HFFc6 (cell line): ENCODE data around the gene SMYD2. TPM values are rescaled to one million over a fixed set of nuclear protein-coding genes. Genes with fewer than 3 reads are reported as not detected.
A peak's percentile ranks its signal among the peaks of the same experiment; 100 is the strongest.

Experiments
- DNase-seq: peaks from one replicate; pipeline ENCODE4 v3.0.0-alpha.2; 2018
- H3K27ac Mint-ChIP-seq: 2 replicates; pipeline ENCODE4 v1.8.0; 2020; ENCODE audit warnings: mild to moderate bottlenecking, mixed read lengths
- H3K27me3 Mint-ChIP-seq: 2 replicates; pipeline ENCODE4 v1.8.0; 2021; ENCODE audit warnings: mild to moderate bottlenecking, moderate library complexity, mixed read lengths; ENCODE audit not compliant: insufficient read depth
- H3K36me3 Mint-ChIP-seq: 2 replicates; pipeline ENCODE4 v1.8.0; 2021; ENCODE audit warnings: low read depth, mixed read lengths
- H3K4me1 Mint-ChIP-seq: 2 replicates; pipeline ENCODE4 v1.8.0; 2020; ENCODE audit warnings: low read depth, mixed read lengths
- H3K4me3 Mint-ChIP-seq: 2 replicates; pipeline ENCODE4 v1.8.0; 2020; ENCODE audit warnings: mild to moderate bottlenecking, moderate library complexity, mixed read lengths
- H3K9me3 Mint-ChIP-seq: 2 replicates; pipeline ENCODE4 v1.8.0; 2020; ENCODE audit warnings: mild to moderate bottlenecking, mixed read lengths
- total RNA-seq, 6 experiments: library from RNA; stranded (reverse); fragmentation: NEBNext Ultra II Directional; extraction: Animal tissue kit (Norgen Biotek cat#: 25700); gene quantifications; 2 replicates in 1 of 6; 3 replicates in 5 of 6; pipeline ENCODE4 v1.2.3, GENCODE V29; 2021
- TF ChIP-seq, protein P1 (sequence below): fragments of 200-600 bp; sonication (generic); IDR thresholded peaks from 2 replicates; pipeline ENCODE4 v1.5.0; 2021; ENCODE audit warnings: antibody characterized with exemption, mild to moderate bottlenecking

Gene SMYD2
- total RNA-seq, 6 experiments from 2014 or later = 27.3 to 32.3 (median 29.5) TPM

DNA sequence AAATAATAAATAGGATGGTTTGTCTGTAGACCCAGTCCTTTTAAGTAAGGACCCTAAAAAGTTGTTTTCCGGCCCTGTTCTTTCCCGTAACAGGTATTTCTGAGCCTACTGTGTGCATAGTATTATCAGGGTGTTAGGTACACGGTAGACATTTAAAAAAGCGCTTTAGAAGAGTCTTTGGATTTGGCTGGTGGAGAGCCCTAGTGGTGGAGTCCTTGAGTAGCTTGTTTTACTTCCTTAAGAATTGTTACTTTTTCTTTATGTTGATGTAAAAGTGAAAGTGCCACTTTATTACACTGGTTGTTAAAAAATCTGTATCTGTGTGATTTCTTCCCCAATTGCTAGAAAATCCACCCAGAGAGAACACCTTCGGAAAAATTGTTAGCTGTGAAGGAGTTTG is 36.8 kb downstream of the SMYD2 start:
- no peak overlapping the region for H3K4me3 Mint-ChIP-seq
- TF ChIP-seq, protein P1, sequence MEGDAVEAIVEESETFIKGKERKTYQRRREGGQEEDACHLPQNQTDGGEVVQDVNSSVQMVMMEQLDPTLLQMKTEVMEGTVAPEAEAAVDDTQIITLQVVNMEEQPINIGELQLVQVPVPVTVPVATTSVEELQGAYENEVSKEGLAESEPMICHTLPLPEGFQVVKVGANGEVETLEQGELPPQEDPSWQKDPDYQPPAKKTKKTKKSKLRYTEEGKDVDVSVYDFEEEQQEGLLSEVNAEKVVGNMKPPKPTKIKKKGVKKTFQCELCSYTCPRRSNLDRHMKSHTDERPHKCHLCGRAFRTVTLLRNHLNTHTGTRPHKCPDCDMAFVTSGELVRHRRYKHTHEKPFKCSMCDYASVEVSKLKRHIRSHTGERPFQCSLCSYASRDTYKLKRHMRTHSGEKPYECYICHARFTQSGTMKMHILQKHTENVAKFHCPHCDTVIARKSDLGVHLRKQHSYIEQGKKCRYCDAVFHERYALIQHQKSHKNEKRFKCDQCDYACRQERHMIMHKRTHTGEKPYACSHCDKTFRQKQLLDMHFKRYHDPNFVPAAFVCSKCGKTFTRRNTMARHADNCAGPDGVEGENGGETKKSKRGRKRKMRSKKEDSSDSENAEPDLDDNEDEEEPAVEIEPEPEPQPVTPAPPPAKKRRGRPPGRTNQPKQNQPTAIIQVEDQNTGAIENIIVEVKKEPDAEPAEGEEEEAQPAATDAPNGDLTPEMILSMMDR = peak; percentile 48
- H3K27ac Mint-ChIP-seq = no peak overlapping the region
- DNase-seq = no peak
- no peaks in the 10 kb centered on the region for H3K27me3 Mint-ChIP-seq
- H3K4me1 Mint-ChIP-seq = peaks cover 36% of the 10 kb centered on the region
- peaks cover 16% of the 10 kb centered on the region for H3K36me3 Mint-ChIP-seq
- no peaks in the 10 kb centered on the region for H3K9me3 Mint-ChIP-seq

DNA sequence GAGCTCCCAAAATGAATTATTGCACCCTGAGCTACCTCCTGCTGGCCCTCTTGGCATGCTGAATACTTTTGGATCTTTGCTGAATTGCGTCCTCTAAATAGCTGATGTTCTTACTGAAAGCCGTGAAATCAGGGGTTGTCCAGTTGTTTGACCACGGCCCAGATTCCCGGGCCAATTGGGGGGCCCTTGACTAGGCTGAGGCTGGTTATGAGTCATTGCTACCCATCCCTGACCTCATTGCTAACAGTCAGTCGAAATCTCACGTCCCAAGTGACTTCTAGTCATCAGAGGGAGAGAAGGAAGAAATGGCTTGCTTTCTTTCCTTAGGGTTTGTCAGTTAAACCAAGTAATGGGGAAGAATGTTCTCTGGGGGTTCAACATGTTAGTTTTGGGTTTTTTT is 37.4 kb downstream of the SMYD2 start:
- no peaks in the 10 kb centered on the region for H3K27me3 Mint-ChIP-seq
- no peak for DNase-seq
- TF ChIP-seq, protein P1 = no peak
- H3K9me3 Mint-ChIP-seq = no peaks in the 10 kb centered on the region
- H3K4me3 Mint-ChIP-seq = no peak overlapping the region
- H3K36me3 Mint-ChIP-seq = peaks cover 16% of the 10 kb centered on the region
- H3K4me1 Mint-ChIP-seq = peaks cover 36% of the 10 kb centered on the region
- H3K27ac Mint-ChIP-seq = no peak overlapping the region

DNA sequence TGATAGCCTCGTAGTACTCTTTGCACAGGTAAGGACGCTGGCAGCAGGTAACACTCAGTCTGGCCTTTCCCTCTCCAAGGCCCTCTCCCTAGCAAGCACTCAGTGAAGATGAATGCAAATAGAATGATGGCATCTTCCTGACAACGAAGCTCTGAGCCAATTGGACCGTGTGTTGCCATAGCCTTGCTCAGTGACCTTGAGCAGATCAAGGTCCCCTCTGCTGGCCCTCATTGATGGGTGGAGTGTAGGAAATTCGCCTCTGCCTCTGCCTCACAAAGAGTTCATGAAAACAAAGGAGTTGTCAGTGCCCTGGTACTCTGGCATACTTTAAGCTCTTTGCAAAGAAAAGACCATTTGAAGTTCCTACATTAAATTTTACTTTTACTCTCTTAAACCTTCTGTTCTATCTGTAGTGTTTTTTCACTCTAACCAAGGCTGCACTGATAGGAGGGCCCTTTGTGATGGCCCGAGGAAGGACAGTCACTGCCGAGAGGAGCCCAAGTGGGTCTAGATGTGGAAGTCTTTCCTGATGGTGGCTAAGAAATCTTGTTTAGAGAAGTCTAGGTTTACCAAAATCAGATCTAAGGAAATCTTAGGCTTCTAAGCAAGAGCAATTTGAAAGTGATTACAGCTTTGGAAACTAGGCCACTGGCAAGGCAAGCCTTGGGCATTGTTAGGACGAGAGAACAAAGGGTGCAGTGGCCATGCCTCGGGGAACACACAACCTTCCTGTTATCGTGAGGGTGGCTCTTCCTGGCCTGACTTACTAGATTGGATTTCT is 38.2 kb downstream of the SMYD2 start:
- DNase-seq = no peak
- Mint-ChIP-seq H3K27me3 (no peaks in the 10 kb centered on the region), H3K4me3 (no peak overlapping the region), H3K4me1 (peaks cover 36% of the 10 kb centered on the region), H3K36me3 (peaks cover 16% of the 10 kb centered on the region), H3K27ac (no peak overlapping the region), H3K9me3 (no peaks in the 10 kb centered on the region)
- TF ChIP-seq, protein P1 = no peak

DNA sequence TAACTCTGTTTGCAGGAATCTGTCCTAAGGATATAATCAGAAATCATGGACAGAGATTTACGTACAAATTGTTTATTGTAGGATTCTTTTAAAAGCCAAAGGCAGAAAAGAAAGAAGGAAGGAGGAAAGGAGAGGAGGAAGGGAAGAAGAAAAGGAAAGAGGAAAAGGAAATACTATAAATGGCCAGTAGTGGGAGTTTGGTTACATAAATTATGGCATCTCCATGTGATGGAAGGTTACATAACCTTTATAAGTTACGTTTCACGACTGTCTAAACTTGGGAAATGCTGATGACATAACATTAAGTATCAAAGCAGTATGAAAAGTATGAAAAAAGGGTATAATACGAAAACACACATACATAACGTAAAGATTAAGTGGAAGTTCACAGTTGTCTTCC is 39.0 kb downstream of the SMYD2 start:
- no peak overlapping the region for H3K27ac Mint-ChIP-seq
- H3K4me1 Mint-ChIP-seq = peaks cover 31% of the 10 kb centered on the region
- H3K36me3 Mint-ChIP-seq = peaks cover 16% of the 10 kb centered on the region
- no peaks in the 10 kb centered on the region for H3K27me3 Mint-ChIP-seq
- no peaks in the 10 kb centered on the region for H3K9me3 Mint-ChIP-seq
- DNase-seq = no peak
- TF ChIP-seq, protein P1 = peak; percentile 59
- no peak overlapping the region for H3K4me3 Mint-ChIP-seq

DNA sequence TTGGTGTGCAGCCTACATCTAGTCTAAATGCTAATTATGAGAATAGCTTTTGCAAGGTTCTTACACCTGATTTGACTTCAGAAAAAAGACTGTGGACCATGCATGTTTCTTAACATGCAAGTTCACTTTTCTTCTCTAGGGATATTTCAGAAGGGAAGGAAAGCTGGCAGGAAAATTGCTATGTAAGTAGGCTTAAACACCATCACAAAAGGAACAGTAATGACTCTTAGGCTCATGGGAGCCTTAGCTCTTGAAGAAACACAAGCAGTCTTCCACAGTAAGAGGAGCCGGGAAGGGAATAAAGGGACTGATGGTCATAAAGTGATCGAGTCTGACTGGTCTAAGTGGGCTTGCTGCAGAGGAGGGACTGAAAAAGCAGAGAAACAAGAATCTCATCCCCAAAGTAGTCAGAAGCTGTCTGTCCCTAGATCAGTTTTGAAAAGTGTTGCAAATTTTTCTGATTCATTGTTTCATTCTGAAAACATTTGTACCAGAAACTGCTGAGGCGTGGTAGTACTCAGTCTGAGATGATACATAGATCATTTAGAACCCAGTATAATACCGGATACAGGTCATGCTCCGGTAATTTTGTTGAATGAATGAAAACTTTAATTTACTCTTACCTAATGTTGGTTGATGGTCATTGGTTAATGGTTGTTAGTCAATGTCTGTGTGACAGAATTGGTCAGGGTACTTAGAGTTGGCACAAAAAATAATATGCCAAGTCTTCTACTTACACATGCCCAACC is 40.9 kb downstream of the SMYD2 start:
- no peak overlapping the region for H3K4me3 Mint-ChIP-seq
- H3K27ac Mint-ChIP-seq = no peak overlapping the region
- no peaks in the 10 kb centered on the region for H3K9me3 Mint-ChIP-seq
- no peak for DNase-seq
- no peaks in the 10 kb centered on the region for H3K27me3 Mint-ChIP-seq
- H3K36me3 Mint-ChIP-seq = peaks cover 9% of the 10 kb centered on the region; the same call in 1 of the 2 replicates
- TF ChIP-seq, protein P1 = no peak
- H3K4me1 Mint-ChIP-seq = peaks cover 13% of the 10 kb centered on the region
